NB4 (cell line): ENCODE data around the gene SPTAN1.

Experiments used
- POLR2A ChIP-seq: IDR thresholded peaks from 2 replicates; pipeline ENCODE4 v1.6.1; 2011; ENCODE audit warnings: mild to moderate bottlenecking; ENCODE audit not compliant: insufficient read length; ENCODE audit errors: extremely low read depth
- TF ChIP-seq, protein P1 (sequence below): IDR thresholded peaks from one replicate; pipeline ENCODE4 v1.5.1; 2012; ENCODE audit warnings: low read depth, low read length
- TF ChIP-seq, protein P2 (sequence below): IDR thresholded peaks from 2 replicates; pipeline ENCODE4 v1.6.1; 2011; ENCODE audit warnings: low read depth, low read length

DNA sequence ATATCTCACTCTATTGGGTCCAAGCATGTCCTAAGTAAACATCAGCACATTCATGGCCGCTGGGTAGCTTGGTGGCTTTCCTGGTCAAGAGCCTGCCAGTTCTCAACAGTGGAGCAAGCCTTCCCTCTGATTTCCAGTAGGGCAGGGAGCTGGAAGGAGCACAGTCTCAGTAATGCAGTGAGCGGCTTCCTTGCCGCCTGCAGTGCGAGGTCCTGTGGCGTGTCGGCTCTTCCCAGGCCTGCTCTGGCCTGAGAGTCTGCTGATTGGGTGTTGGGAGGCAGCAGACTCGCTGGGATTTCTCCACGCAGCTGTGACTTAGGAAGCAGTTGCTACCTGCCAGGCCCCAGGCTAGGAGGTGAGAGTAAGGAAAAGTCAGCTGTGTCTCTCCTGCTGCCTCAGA is 51.3 kb downstream of the SPTAN1 start:
- TF ChIP-seq, protein P1, sequence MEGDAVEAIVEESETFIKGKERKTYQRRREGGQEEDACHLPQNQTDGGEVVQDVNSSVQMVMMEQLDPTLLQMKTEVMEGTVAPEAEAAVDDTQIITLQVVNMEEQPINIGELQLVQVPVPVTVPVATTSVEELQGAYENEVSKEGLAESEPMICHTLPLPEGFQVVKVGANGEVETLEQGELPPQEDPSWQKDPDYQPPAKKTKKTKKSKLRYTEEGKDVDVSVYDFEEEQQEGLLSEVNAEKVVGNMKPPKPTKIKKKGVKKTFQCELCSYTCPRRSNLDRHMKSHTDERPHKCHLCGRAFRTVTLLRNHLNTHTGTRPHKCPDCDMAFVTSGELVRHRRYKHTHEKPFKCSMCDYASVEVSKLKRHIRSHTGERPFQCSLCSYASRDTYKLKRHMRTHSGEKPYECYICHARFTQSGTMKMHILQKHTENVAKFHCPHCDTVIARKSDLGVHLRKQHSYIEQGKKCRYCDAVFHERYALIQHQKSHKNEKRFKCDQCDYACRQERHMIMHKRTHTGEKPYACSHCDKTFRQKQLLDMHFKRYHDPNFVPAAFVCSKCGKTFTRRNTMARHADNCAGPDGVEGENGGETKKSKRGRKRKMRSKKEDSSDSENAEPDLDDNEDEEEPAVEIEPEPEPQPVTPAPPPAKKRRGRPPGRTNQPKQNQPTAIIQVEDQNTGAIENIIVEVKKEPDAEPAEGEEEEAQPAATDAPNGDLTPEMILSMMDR, result no peak
- TF ChIP-seq POLR2A, result no peak
- TF ChIP-seq, protein P2, sequence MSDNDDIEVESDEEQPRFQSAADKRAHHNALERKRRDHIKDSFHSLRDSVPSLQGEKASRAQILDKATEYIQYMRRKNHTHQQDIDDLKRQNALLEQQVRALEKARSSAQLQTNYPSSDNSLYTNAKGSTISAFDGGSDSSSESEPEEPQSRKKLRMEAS, result no peak
